ENCODE data around the gene CD300LD.
"Not testable (repeated sequence)": the region's sequence is repeated elsewhere in the genome, so short reads cannot be mapped to it uniquely, and the experiment has no call there.

GRCh38 chr17:74573635-74574034 is 18.4 kb downstream of the CD300LD start:
- TF ChIP-seq PBX3 (IDR thresholded peaks at IDR 0.05); ZC3H11A (IDR thresholded peaks at IDR 0.05); MAX (IDR thresholded peaks at IDR 0.05); HMGXB4 (CRISPR knock-in tag; IDR thresholded peaks at IDR 0.05; ENCODE audit: borderline replicate concordance); ESRRA (IDR thresholded peaks at IDR 0.05; ENCODE audit: borderline replicate concordance, low read length); CTCF (IDR thresholded peaks at IDR 0.05); JUN (IDR thresholded peaks at IDR 0.05); EP300 (IDR thresholded peaks at IDR 0.05); CEBPB (IDR thresholded peaks at IDR 0.05): not testable (repeated sequence)

Data from A549 (cell line).